Osteoblast (primary cell): ENCODE measurements around the gene FNIP2. TPM values are rescaled to one million over a fixed set of nuclear protein-coding genes. Genes with fewer than 3 reads are reported as not detected.

Source experiments
- DNase-seq: peaks from one replicate; pipeline ENCODE4 v3.0.0; 2011; ENCODE audit warnings: low spot score, mixed read lengths; ENCODE audit not compliant: insufficient read length; ENCODE audit errors: missing footprints
- H2AFZ ChIP-seq: 2 replicates; pipeline ENCODE4 v1.6.0; 2011; ENCODE audit warnings: mild to moderate bottlenecking, low read length
- H3K27ac ChIP-seq: 2 replicates; pipeline ENCODE4 v1.5.1; 2011; ENCODE audit warnings: mild to moderate bottlenecking, low read depth, low read length, moderate library complexity
- H3K27me3 ChIP-seq: 2 replicates; pipeline ENCODE4 v1.6.0; 2012; ENCODE audit warnings: mild to moderate bottlenecking, control low read depth, inconsistent platforms, low read length, moderate library complexity; ENCODE audit not compliant: insufficient read depth
- H3K36me3 ChIP-seq: 2 replicates; pipeline ENCODE4 v1.5.1; 2011; ENCODE audit warnings: mild to moderate bottlenecking, low read length, control low read depth, moderate library complexity; ENCODE audit not compliant: insufficient read depth
- H3K4me1 ChIP-seq: 2 replicates; pipeline ENCODE4 v1.5.1; 2011; ENCODE audit warnings: mild to moderate bottlenecking, low read length, control low read depth, moderate library complexity; ENCODE audit not compliant: insufficient read depth
- H3K4me2 ChIP-seq: 2 replicates; pipeline ENCODE4 v1.6.0; 2011; ENCODE audit warnings: mild to moderate bottlenecking, low read length; ENCODE audit not compliant: insufficient read depth
- H3K4me3 ChIP-seq: fragments of 200-600 bp; sonication (generic); 3 replicates; pipeline ENCODE4 v1.5.1; 2012; ENCODE audit warnings: mild to moderate bottlenecking, low read length, inconsistent platforms; ENCODE audit not compliant: insufficient read depth
- H3K79me2 ChIP-seq: 2 replicates; pipeline ENCODE4 v1.6.0; 2012; ENCODE audit warnings: mild to moderate bottlenecking, low read length, control low read depth, inconsistent platforms; ENCODE audit not compliant: insufficient read depth
- H3K9me3 ChIP-seq: 2 replicates; pipeline ENCODE4 v1.5.1; 2011; ENCODE audit warnings: low read depth, low read length, control low read depth
- H4K20me1 ChIP-seq: 2 replicates; pipeline ENCODE4 v1.6.0; 2012; ENCODE audit warnings: mild to moderate bottlenecking, low read length, control low read depth; ENCODE audit not compliant: insufficient read depth
- CTCF ChIP-seq: IDR thresholded peaks from 2 replicates; pipeline ENCODE4 v1.5.1; 2011; ENCODE audit warnings: mild to moderate bottlenecking, low read depth, low read length, moderate library complexity; ENCODE audit errors: extremely low read depth
- total RNA-seq: library from RNA; depleted of rRNA; stranded (reverse); fragments of >200 nt; gene quantifications from 2 replicates; pipeline ENCODE4 v1.2.3, GENCODE V29; 2012

The FNIP2 gene
- total RNA-seq, 1 donor = 78.9 TPM

GRCh38 chr4:158829254-158829653 is 60.4 kb downstream of the FNIP2 start:
- Histone ChIP-seq H3K27me3 (no peaks in the 10 kb centered on the region), H3K27ac (no peak overlapping the region), H3K36me3 (peaks cover 28% of the 10 kb centered on the region), H3K79me2 (peaks cover 36% of the 10 kb centered on the region), H2AFZ (no peak overlapping the region), H3K4me3 (no peak overlapping the region), H3K4me1 (peaks cover 18% of the 10 kb centered on the region), H4K20me1 (no peaks in the 10 kb centered on the region), H3K4me2 (no peak overlapping the region), H3K9me3 (no peaks in the 10 kb centered on the region)
- no peak for DNase-seq
- TF ChIP-seq CTCF = no peak

GRCh38 chr4:158833602-158834001 is 64.8 kb downstream of the FNIP2 start:
- H3K4me1 ChIP-seq = no peaks in the 10 kb centered on the region
- no peak for TF ChIP-seq CTCF
- H3K36me3 ChIP-seq = peaks cover 39% of the 10 kb centered on the region

GRCh38 chr4:158835226-158836001 is 66.6 kb downstream of the FNIP2 start:
- H3K27me3 ChIP-seq = no peaks in the 10 kb centered on the region
- peaks cover 30% of the 10 kb centered on the region for H3K36me3 ChIP-seq
- no peaks in the 10 kb centered on the region for H3K4me1 ChIP-seq
- H4K20me1 ChIP-seq = no peaks in the 10 kb centered on the region
- no peak overlapping the region for H2AFZ ChIP-seq
- no peaks in the 10 kb centered on the region for H3K9me3 ChIP-seq
- no peak overlapping the region for H3K4me2 ChIP-seq
- DNase-seq = no peak
- H3K27ac ChIP-seq = no peak overlapping the region
- no peak for TF ChIP-seq CTCF
- H3K79me2 ChIP-seq = peaks cover 3% of the 10 kb centered on the region
- no peak overlapping the region for H3K4me3 ChIP-seq

More at GRCh38 chr4:158833602-158834001, 64.8 kb downstream of the FNIP2 start:
- no peak overlapping the region for H3K27ac ChIP-seq
- no peaks in the 10 kb centered on the region for H3K27me3 ChIP-seq
- no peak overlapping the region for H3K4me2 ChIP-seq
- H2AFZ ChIP-seq = no peak overlapping the region
- H4K20me1 ChIP-seq = no peaks in the 10 kb centered on the region
- DNase-seq = no peak
- H3K9me3 ChIP-seq = no peaks in the 10 kb centered on the region
- peaks cover 2% of the 10 kb centered on the region for H3K79me2 ChIP-seq
- no peak overlapping the region for H3K4me3 ChIP-seq

GRCh38 chr4:158836002-158836369 is 67.2 kb downstream of the FNIP2 start:
- no peaks in the 10 kb centered on the region for H3K9me3 ChIP-seq

More at GRCh38 chr4:158836002-158836369, 67.2 kb downstream of the FNIP2 start:
- Histone ChIP-seq H4K20me1 (no peaks in the 10 kb centered on the region), H3K27ac (no peak overlapping the region), H3K27me3 (no peaks in the 10 kb centered on the region), H3K79me2 (peaks cover 3% of the 10 kb centered on the region), H3K4me2 (no peak overlapping the region), H3K36me3 (peaks cover 32% of the 10 kb centered on the region), H3K4me1 (no peaks in the 10 kb centered on the region), H3K4me3 (no peak overlapping the region), H2AFZ (no peak overlapping the region)
- TF ChIP-seq CTCF = no peak
- DNase-seq = no peak
